HG03520 (cell line): ENCODE data around the gene OR2C1.

Experiments
- ATAC-seq: cut with Tn5 transposase; IDR thresholded peaks from one replicate; pipeline ENCODE4 v1.9.1; 2021; ENCODE audit warnings: mild to moderate bottlenecking, moderate library complexity; ENCODE audit not compliant: unreplicated experiment

OR2C1 gene

DNA sequence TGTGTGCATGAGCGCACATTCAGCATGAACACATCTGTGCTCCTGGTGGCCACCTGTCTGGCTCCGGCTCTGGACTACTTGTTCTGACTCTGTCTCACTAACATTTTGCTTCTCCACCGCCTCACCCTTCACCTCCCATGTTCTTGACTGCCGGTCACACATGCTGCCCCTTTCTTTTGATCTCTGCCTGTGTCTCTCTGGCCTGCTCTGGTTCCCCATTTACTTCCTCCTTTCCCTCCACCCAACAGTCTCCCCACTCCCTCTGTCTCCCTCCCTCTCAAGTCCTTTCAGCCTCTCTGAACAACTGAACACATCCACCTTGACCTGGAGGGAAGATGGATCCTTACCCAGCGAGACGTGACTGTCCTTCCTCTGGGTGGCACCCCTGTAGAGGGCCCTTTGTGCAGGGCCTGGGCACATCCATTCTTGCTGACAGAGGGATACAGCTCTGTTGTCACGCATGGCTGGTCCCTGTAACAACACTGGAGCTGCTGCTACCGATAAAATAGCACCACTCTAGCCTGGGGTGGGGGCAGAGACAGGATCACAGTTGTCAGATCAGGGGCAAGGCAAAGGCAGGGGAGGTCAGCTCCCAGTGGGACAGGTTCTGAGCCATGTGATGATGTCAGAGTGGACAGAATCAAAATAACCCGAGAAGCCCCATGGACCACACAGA, 34.1 kb downstream of the OR2C1 start:
- no peak for ATAC-seq

DNA sequence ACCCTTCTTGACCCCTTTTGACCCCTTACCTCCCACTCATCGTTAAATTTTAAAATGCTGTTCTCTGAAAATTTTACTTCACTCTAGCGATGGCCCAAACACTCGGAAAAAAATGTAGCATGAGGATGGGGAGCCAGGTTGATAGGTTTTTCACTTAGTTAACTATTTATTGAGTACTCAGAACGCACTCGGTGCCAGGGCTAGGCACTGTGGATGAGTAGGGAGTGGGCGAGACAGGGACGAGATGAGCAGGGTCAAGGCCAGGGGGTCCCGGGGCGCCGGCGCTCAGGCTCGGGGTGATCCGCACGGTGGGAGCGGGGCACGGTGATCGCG, 44.7 kb downstream of the OR2C1 start:
- peak; percentile 27 for ATAC-seq

DNA sequence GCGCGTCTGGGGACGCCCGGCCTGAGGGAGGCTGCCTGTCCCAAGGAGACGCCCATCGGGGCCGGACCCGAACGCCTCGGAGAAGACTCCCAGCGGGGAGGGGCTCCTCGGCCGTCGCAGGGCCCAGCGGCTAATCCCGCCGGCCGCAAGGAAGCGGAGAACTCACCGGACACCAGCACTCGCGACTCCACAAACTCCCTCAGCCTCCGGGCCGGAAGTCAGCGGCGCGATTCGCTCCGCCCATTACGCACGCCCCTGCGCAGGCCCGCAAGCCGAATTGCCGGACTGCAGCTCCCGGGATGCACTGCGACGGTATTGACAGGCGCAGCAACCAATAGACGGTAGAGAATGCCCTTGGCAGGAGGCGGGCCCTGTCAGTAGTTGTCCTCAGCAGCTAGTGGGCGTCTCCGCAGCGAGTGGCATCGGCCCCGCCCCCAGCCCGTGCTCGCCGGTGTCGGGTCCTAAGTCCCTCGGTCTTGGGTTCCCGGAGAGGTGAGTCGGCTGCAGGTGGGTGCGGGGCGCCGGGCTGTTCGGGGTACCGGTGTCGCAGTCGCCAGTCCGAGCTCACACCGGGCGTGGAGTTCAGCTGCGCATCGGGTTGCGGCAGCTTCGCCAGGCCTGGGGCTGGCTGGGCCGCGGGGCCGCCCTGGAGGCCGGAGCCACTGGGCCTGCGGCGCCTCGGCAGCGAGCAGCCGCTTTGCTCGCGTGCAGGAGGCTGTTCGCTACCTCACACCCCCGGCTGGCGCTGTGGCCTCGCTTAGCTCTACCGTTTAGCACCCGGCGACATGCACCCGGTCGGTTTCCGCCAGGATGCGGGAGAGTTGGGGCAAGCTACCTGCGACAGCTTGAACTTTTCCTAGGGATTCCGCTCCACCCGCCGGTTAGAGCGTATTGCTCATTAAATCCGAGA, 45.3 kb downstream of the OR2C1 start, which contains the start of the genes ZNF174 and ZSCAN32:
ZNF174 (plus strand) TSS at position 437 of the 910 bp plus-strand sequence. CDS start 790 bp downstream, outside the sequence.
ZSCAN32 (minus strand) TSS at position 226 of the 910 bp plus-strand sequence. CDS start 3,447 bp downstream, outside the sequence.
- ATAC-seq, result peak; percentile 95

DNA sequence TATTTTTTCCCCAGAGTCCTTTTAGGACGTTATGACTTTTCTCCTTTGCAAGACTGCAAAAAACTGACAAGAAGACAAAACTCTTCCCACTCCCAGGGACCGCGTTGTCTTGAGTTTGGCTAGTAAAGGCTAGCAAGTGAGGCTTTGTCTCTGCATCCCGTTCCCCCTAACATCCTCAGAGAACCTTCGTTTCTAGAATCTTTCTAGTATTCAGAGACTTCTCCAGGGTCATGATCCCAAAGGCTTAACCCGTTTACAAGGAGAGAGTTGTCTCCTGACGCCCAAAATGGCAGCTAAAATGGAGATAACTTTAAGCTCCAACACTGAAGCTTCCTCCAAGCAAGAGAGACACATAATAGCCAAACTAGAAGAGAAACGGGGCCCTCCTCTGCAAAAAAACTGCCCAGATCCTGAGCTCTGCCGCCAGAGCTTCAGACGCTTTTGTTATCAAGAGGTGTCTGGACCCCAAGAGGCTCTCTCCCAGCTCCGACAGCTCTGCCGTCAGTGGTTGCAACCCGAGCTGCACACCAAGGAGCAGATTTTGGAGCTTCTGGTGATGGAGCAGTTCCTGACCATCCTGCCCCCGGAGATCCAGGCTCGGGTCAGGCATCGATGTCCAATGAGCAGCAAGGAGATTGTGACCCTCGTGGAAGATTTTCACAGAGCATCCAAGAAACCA, 46.2 kb downstream of the OR2C1 start:
- ATAC-seq, result no peak
